ENCODE results near the gene SYNDIG1L.
"Not testable (repeated sequence)": the region's sequence is repeated elsewhere in the genome, so short reads cannot be mapped to it uniquely, and the experiment has no call there.

The SYNDIG1L gene

DNA sequence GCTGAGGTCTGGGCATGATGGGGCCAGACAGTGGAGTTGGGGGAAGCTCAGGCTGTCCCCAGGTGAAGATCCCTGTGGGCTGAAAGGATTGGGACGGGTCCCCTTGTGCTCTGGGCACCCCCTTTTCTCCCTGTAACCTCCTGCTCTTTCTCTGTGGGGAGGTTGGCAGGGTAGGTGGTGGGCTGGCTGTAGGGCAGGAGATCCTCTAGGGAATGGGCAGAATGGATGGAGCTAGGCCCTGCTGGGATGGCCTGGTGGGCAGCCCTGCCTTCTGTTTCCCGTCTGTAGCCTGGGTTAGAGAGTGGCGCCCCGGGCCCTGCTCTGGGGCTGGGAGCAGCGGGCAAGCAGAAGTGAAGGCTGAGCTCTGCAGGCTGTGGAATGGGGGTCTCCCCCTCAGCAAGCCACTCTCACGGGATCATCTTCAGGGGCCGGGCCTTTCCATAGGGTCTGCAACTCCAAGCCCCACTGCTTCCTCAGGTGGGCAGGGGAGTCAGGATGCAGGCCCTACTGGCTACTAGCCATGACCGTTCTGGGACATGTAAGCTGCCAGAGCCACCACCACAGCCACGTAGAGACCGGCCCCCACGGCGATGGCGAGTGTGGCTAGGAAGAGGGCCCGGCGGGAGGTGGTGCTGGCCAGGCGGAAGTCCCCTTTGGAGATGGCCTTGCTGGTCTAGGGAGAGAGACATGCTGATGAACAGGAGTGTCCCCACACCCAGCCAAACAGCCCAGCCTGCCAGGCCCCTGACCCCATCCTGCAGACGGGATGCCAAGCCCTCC is 18.8 kb downstream of the SYNDIG1L start:
- H3K4me3 ChIP-seq (ENCODE audit: low read length): no peak overlapping the region
- no peak for DNase-seq (ENCODE audit: low read depth, low spot score)

- H3K4me3 ChIP-seq (ENCODE audit: low read length): no peak overlapping the region
- DNase-seq (ENCODE audit: low read depth, low spot score): no peak
These were observed 20.3 kb downstream of the SYNDIG1L start for GRCh38 chr14:74405663-74406062.

GRCh38 chr14:74404435-74404834 is 21.6 kb downstream of the SYNDIG1L start:
- no peak for DNase-seq (ENCODE audit: low read depth, low spot score)
- no peak overlapping the region for H3K4me3 ChIP-seq (ENCODE audit: low read length)

- no peak for DNase-seq (ENCODE audit: low read depth, low spot score)
- H3K4me3 ChIP-seq (ENCODE audit: low read length): no peak overlapping the region
These were observed 22.2 kb downstream of the SYNDIG1L start for GRCh38 chr14:74403619-74404417.

GRCh38 chr14:74402401-74403251 is 23.4 kb downstream of the SYNDIG1L start:
- no peak for DNase-seq (ENCODE audit: low read depth, low spot score)
- no peak overlapping the region for H3K4me3 ChIP-seq (ENCODE audit: low read length)

- DNase-seq (ENCODE audit: low read depth, low spot score): peak; percentile 18
- H3K4me3 ChIP-seq (ENCODE audit: low read length): no peak overlapping the region; the same call in 1 of the 2 replicates
These were observed 24.3 kb downstream of the SYNDIG1L start for GRCh38 chr14:74401504-74402241.

DNA sequence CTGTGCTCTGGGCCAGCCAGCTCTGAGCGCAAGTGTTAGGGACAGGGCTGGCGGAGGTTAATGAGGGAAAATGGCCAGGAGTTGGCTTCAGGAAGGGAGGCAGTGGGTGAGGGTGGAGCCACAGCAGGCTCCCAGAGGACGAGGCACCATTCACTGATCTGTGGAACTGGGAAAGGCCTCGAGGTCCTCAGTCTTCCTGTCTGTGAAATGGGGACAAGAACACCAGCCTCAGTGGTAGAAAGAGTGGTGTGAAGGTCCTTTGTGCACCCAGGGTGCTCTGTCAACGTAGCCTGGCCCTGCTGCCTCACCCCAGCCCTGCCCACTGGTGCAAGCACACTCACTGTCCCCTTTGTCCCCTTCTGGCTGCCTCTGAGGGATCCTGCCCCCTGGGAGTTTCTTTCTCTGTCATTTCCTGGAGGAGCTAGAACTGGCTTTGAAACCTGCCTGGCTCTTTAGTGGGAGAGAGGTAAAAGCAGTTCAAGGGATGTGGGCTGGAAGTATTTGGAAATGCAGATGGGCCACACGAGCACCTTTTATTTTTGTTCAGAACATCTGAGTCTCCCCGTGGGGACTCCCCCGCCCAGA is 25.0 kb downstream of the SYNDIG1L start:
- H3K4me3 ChIP-seq (ENCODE audit: low read length): no peak overlapping the region

DNA sequence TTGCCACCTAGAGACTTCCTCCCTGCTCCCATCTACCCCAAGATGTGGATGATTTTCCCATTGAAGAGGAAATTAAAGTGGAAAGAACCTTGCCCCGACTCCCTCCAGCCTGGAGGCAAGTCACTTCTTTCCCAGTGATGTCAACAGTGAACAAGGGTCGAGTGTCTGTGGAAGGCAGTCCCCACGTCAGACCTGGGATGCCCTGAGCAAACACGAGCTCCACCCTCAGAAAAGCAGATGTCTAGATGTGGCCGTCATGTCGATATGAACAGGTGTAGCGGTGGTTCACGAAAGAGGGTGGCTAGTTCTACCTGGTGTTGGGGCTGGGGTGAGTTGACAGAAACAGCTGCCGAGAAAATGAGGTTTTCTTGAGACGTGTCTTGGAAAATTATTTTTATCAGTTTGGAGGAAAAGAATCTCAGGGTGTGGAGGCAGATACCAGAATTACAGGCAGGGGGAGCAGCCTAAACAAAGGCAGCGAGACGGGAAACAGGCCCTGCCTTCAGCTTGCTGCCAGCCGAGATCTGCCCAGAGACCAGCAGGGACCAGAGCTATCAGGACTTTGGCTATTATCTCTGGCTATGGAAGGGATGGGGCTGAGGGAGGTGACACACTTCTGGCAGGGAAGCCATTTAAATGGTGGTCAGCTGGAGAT is 25.9 kb downstream of the SYNDIG1L start:
- no peak for DNase-seq (ENCODE audit: low read depth, low spot score)
- no peak overlapping the region for H3K4me3 ChIP-seq (ENCODE audit: low read length)

More for the DNA sequence above, 25.0 kb downstream of the SYNDIG1L start:
- DNase-seq (ENCODE audit: low read depth, low spot score): no peak

GRCh38 chr14:74395094-74395493 is 30.9 kb downstream of the SYNDIG1L start:
- DNase-seq (ENCODE audit: low read depth, low spot score): no peak
- no peak overlapping the region for H3K4me3 ChIP-seq (ENCODE audit: low read length)

DNA sequence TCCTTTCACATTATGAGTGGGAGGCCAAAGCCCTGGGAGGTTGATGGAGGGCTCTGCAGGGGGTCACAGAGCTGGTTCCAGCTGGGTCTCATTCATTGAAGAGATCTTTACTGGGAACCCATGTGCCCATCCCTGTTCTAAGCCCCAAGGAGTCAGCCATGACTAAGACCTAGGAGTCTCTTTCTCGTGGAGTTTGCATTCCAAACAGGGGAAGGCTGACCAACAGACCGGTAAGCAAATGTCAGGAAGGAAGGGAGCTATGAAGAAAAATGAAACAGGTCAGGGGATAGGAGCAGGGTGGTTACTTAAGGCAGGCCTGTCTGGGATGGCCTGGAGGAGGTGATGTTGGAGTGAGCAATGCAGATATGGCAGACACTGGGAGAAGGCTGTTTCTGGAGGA is 31.5 kb downstream of the SYNDIG1L start:
- no peak overlapping the region for H3K4me3 ChIP-seq (ENCODE audit: low read length)
- DNase-seq (ENCODE audit: low read depth, low spot score): no peak

DNA sequence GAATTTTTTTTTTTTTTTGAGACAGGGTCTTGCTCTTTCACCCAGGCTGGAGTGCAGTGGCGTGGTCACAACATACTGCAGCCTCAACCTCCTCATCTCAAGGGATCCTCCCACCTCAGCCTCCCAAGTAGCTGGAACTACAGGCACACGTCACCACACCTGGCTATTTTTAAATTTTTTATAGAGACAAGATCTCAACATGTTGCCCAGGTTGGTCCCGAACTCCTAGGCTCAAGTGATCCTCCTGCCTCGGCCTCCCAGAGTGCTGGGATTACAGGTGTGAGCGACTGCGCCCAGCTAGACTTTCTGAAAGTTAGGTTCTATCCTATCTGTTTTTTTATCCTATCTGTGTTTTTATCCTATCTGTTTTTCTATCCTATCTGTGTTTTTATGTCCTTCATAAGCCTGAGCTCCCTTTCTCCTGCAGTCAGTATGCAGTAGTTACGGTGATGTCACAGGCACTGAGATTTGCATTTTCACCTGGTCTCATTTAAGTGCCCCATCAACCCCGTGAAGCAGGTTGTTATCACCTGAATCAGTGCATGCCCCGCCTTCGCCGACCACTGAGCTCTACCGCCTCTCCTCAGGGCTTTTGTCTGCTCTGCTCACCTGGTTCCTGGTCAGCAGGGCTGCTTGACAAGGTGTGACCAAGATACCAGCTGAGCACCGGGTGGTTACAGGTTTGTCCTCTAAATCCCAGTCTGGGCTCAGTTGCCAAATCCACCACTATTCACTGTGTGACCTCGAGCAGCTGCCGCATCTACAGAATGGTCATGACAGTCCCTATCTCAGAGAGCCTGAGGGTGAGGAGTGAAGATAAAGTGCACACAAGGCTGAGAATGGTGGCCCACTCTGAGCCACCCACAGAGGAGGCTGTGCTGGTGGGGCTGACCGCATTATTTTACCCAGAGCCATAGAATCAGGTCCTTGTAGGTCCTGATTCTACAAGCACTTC is 33.1 kb downstream of the SYNDIG1L start:
- H3K4me3 ChIP-seq (ENCODE audit: low read length): no peak overlapping the region
- DNase-seq (ENCODE audit: low read depth, low spot score): no peak

DNA sequence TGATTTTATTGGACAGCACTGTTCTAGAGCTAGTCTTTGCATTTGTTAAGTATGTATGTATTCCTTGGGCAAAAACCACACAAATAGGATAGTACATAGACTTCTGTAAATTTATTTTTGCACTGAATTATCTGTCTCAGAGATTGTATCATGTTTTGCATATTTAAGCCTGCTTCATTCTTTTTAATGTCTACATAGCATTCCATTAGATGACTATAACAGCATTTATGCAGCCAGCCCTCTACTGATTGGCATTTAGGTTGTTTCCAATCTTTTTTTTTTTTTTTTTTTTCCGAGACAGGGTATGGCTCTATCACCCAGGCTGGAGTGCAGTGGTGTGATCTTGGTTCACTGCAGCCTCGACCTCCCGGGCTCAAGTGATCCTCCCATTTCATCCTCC is 34.5 kb downstream of the SYNDIG1L start:
- no peak for DNase-seq (ENCODE audit: low read depth, low spot score)
- H3K4me3 ChIP-seq (ENCODE audit: low read length): no peak overlapping the region

DNA sequence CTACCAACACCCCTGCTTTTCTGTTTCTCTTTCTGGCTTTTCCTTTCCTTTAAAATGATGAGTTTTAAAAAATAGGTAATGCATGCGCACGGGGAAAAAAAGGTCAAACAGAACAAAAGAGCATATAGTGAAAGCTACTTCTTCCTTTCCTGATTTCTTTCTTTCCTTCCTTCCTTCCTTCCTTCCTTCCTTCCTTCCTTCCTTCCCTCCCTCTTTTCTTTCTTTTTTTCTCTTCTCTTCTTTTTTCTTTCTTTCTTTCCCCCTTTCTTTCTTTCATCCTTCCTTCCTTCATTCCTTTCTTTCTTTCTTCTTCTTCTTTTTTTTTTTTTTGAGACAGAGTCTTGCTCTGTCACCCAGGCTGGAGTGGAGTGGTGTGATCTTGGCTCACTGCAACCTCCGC is 35.5 kb downstream of the SYNDIG1L start:
- not testable (repeated sequence) for H3K4me3 ChIP-seq (ENCODE audit: low read length); DNase-seq (ENCODE audit: low read depth, low spot score)

GRCh38 chr14:74389980-74390379 is 36.0 kb downstream of the SYNDIG1L start:
- no peak for DNase-seq (ENCODE audit: low read depth, low spot score)
- H3K4me3 ChIP-seq (ENCODE audit: low read length): no peak overlapping the region

GRCh38 chr14:74382231-74382630 is 43.8 kb downstream of the SYNDIG1L start:
- no peak overlapping the region for H3K4me3 ChIP-seq (ENCODE audit: low read length)
- no peak for DNase-seq (ENCODE audit: low read depth, low spot score)

DNA sequence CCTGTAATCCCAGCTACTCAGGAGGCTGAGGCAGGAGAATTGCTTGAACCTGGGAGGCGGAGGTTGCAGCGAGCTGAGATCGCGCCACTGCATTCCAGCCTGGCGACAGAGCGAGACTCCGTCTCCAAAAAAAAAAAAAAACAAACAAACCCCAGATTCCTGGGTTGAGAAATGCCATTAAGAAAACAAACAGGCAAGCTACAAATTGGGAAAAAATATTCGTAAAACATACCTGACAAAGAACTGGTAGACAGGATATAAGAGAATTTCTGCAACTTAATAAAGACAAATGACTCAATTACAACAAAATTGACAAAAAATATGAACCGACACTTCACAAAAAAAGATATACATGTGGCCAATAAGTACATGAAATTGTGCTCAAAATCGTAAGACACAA is 44.4 kb downstream of the SYNDIG1L start:
- DNase-seq (ENCODE audit: low read depth, low spot score); H3K4me3 ChIP-seq (ENCODE audit: low read length): not testable (repeated sequence)

GRCh38 chr14:74380845-74381244 is 45.2 kb downstream of the SYNDIG1L start:
- DNase-seq (ENCODE audit: low read depth, low spot score): no peak
- H3K4me3 ChIP-seq (ENCODE audit: low read length): no peak overlapping the region
